ENCODE data around the gene LIFR.

- no peak for TF ChIP-seq CTCF (conservative IDR thresholded peaks at IDR 0.05; ENCODE audit: low read depth, low read length)
- no peak for TF ChIP-seq EZH2 (IDR thresholded peaks at IDR 0.05; ENCODE audit: borderline replicate concordance, low read depth, low read length, poor library complexity, severe bottlenecking)
Measured at GRCh38 chr5:38426490-38426889, 130.0 kb downstream of the LIFR start.

All from A673 (cell line).